Hematopoietic multipotent progenitor cell treated with erythropoietin and hydrocortisone succinate and interleukin-3 and kit ligand, for 8 days (in vitro differentiated cells): ENCODE results near the gene NPR1.
A peak's percentile ranks its signal among the peaks of the same experiment; 100 is the strongest.
"Not testable (repeated sequence)": the region's sequence is repeated elsewhere in the genome, so short reads cannot be mapped to it uniquely, and the experiment has no call there.

Source experiments
- DNase-seq: peaks from one replicate; pipeline ENCODE4 v3.0.0-alpha.2; 2015

Gene NPR1

GRCh38 chr1:153678519-153679336, at the start of gene NPR1:
Gene NPR1 (plus strand): TSS chr1:153678688. CDS start chr1:153679109, 421 bp downstream.
- DNase-seq = peak; percentile 21

- no peak for DNase-seq
Measured at GRCh38 chr1:153629343-153629665, 49.2 kb upstream of the NPR1 start.

- DNase-seq = no peak
Measured at GRCh38 chr1:153629971-153630370, 48.5 kb upstream of the NPR1 start.

GRCh38 chr1:153630384-153630783, 48.1 kb upstream of the NPR1 start:
- DNase-seq = no peak

- DNase-seq = no peak
Measured at GRCh38 chr1:153631047-153632022, 47.2 kb upstream of the NPR1 start.

GRCh38 chr1:153633161-153633753, 45.2 kb upstream of the NPR1 start:
- no peak for DNase-seq

GRCh38 chr1:153633754-153634665, 44.5 kb upstream of the NPR1 start, which contains the start of gene CHTOP:
Gene CHTOP (plus strand): TSS chr1:153634066. CDS start chr1:153636589, 2,523 bp downstream.
- DNase-seq = peak; percentile 98

GRCh38 chr1:153635872-153636271, 42.6 kb upstream of the NPR1 start:
- no peak for DNase-seq

GRCh38 chr1:153636312-153636711, 42.2 kb upstream of the NPR1 start:
- no peak for DNase-seq

GRCh38 chr1:153638261-153638660, 40.2 kb upstream of the NPR1 start:
- DNase-seq = no peak

- DNase-seq = no peak
Measured at GRCh38 chr1:153639280-153639679, 39.2 kb upstream of the NPR1 start.

GRCh38 chr1:153640213-153640612, 38.3 kb upstream of the NPR1 start:
- not testable (repeated sequence) for DNase-seq

- DNase-seq = no peak
Measured at GRCh38 chr1:153640861-153641260, 37.6 kb upstream of the NPR1 start.

GRCh38 chr1:153642161-153642560, 36.3 kb upstream of the NPR1 start:
- no peak for DNase-seq

GRCh38 chr1:153643100-153643499, 35.4 kb upstream of the NPR1 start:
- no peak for DNase-seq

GRCh38 chr1:153643816-153644215, 34.7 kb upstream of the NPR1 start:
- DNase-seq = no peak

- DNase-seq = no peak
Measured at GRCh38 chr1:153646672-153647345, 31.7 kb upstream of the NPR1 start.

GRCh38 chr1:153647346-153647714, 31.2 kb upstream of the NPR1 start:
- peak; percentile 26 for DNase-seq

- DNase-seq = no peak
Measured at GRCh38 chr1:153648000-153648643, 30.4 kb upstream of the NPR1 start.

- peak; percentile 90 for DNase-seq
Measured at GRCh38 chr1:153649137-153649862, 29.2 kb upstream of the NPR1 start.
